ENCODE measurements around the gene DMGDH.

- no peak for TF ChIP-seq CTCF (IDR thresholded peaks at IDR 0.05)
- TF ChIP-seq POLR2A (IDR thresholded peaks at IDR 0.05), result no peak
These were observed 21.6 kb upstream of the DMGDH start for GRCh38 chr5:79091064-79091463.

Data from right lobe of liver (tissue), 4 donors.